HG03558 (cell line): ENCODE results near the gene KCTD2.
A peak's percentile ranks its signal among the peaks of the same experiment; 100 is the strongest.
"Not testable (repeated sequence)": the region's sequence is repeated elsewhere in the genome, so short reads cannot be mapped to it uniquely, and the experiment has no call there.

Experiments used
- ATAC-seq: cut with Tn5 transposase; IDR thresholded peaks from one replicate; pipeline ENCODE4 v1.9.1; 2021; ENCODE audit warnings: moderate number of reproducible peaks; ENCODE audit not compliant: unreplicated experiment; ENCODE audit errors: extremely low read depth

KCTD2 gene

GRCh38 chr17:75046407-75047289 lies at the start of gene KCTD2, which contains the start of gene ATP5PD:
Gene KCTD2 (plus strand): TSS chr17:75047225. CDS start chr17:75047251, 26 bp downstream.
Gene ATP5PD (minus strand): TSS chr17:75046969. CDS start chr17:75042650, 4,319 bp downstream.
- peak; percentile 91 for ATAC-seq

GRCh38 chr17:74998783-74999182 lies 48.2 kb upstream of the KCTD2 start:
- no peak for ATAC-seq

- ATAC-seq, result no peak
Observed at GRCh38 chr17:74999523-74999922, 47.5 kb upstream of the KCTD2 start.

GRCh38 chr17:75001915-75002843 lies 44.8 kb upstream of the KCTD2 start:
- ATAC-seq, result no peak

- no peak for ATAC-seq
Observed at GRCh38 chr17:75003070-75003956, 43.7 kb upstream of the KCTD2 start.

- ATAC-seq, result no peak
Observed at GRCh38 chr17:75003957-75004355, 43.1 kb upstream of the KCTD2 start.

- no peak for ATAC-seq
Observed at GRCh38 chr17:75004371-75004770, 42.7 kb upstream of the KCTD2 start.

- ATAC-seq, result no peak
Observed at GRCh38 chr17:75005291-75005690, 41.7 kb upstream of the KCTD2 start.

GRCh38 chr17:75006084-75006483 lies 40.9 kb upstream of the KCTD2 start:
- ATAC-seq, result not testable (repeated sequence)

- no peak for ATAC-seq
Observed at GRCh38 chr17:75006653-75007052, 40.4 kb upstream of the KCTD2 start.

- ATAC-seq, result no peak
Observed at GRCh38 chr17:75008373-75008772, 38.7 kb upstream of the KCTD2 start.

- no peak for ATAC-seq
Observed at GRCh38 chr17:75009139-75009724, 37.8 kb upstream of the KCTD2 start.

- no peak for ATAC-seq
Observed at GRCh38 chr17:75010683-75011400, 36.2 kb upstream of the KCTD2 start.

GRCh38 chr17:75011401-75012095 lies 35.5 kb upstream of the KCTD2 start:
- no peak for ATAC-seq

GRCh38 chr17:75012096-75012345 lies 35.0 kb upstream of the KCTD2 start:
- ATAC-seq, result no peak

GRCh38 chr17:75012346-75013091 lies 34.5 kb upstream of the KCTD2 start, which contains the start of gene MRPL58:
Gene MRPL58 (plus strand): TSS chr17:75012670. CDS start chr17:75012687, 17 bp downstream.
- peak; percentile 65 for ATAC-seq

GRCh38 chr17:75013092-75013559 lies 33.9 kb upstream of the KCTD2 start:
- no peak for ATAC-seq

GRCh38 chr17:75019146-75019545 lies 27.9 kb upstream of the KCTD2 start:
- ATAC-seq, result no peak
